Mesodermal cell (in vitro differentiated cells): ENCODE results near the gene OXCT1.
A peak's percentile ranks its signal among the peaks of the same experiment; 100 is the strongest.

ENCODE experiments used
- H3K27ac ChIP-seq: 2 replicates; pipeline ENCODE4 v1.7.0; 2013; ENCODE audit warnings: mild to moderate bottlenecking, low read depth, low read length, moderate library complexity; ENCODE audit not compliant: severe bottlenecking
- H3K36me3 ChIP-seq: 2 replicates; pipeline ENCODE4 v1.7.1; 2013; ENCODE audit warnings: mild to moderate bottlenecking, low read length, moderate library complexity; ENCODE audit not compliant: control insufficient read depth, insufficient read depth
- H3K4me1 ChIP-seq: one replicate; pipeline ENCODE4 v1.7.1; 2013; ENCODE audit warnings: mild to moderate bottlenecking, low read length; ENCODE audit not compliant: insufficient read depth, control insufficient read depth, poor library complexity, severe bottlenecking
- H3K4me3 ChIP-seq: 2 replicates; pipeline ENCODE4 v1.7.0; 2013; ENCODE audit warnings: low read length, control low read depth, mild to moderate bottlenecking; ENCODE audit not compliant: insufficient read depth, poor library complexity, severe bottlenecking; ENCODE audit errors: extremely low read depth
- H3K9me3 ChIP-seq: 2 replicates; pipeline ENCODE4 v1.7.1; 2013; ENCODE audit warnings: mild to moderate bottlenecking, low read length, moderate library complexity; ENCODE audit not compliant: control insufficient read depth
- WGBS, 2 experiments: methylation state at CpG; one replicate each; pipeline ENCODE4 v1.1.5; 2013; ENCODE audit warnings: missing lambda C conversion rate in 2 of 2; ENCODE audit not compliant: insufficient coverage in 2 of 2; 5-methylcytosine and 5-hydroxymethylcytosine counted together

Gene OXCT1

DNA sequence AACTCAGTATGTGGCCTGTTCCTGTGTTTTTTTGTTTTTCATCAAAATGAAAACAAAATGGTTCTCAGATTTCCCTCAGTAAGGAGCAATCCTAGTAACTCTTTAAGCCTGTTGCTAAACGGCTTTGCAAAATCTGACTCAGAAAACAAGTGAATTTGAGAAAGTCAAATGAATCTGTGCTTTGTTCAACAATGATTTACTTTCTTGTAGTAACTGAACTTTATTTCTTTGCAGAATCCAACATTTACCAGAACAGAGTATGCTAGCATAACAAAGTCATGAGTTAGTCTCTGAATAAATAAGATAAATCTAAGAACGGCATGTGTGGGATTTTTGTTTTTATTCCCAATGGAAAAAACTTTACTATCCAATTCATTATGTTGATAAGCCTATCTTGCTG lies 93.8 kb downstream of the OXCT1 start:
- Histone ChIP-seq H3K4me3 (no peak overlapping the region), H3K36me3 (no peaks in the 10 kb centered on the region), H3K4me1 (peaks cover 11% of the 10 kb centered on the region), H3K9me3 (no peaks in the 10 kb centered on the region), H3K27ac (no peak overlapping the region)
- WGBS, 2 experiments: 80 to 100% methylated on average over 1 of the region's 2 CpGs

DNA sequence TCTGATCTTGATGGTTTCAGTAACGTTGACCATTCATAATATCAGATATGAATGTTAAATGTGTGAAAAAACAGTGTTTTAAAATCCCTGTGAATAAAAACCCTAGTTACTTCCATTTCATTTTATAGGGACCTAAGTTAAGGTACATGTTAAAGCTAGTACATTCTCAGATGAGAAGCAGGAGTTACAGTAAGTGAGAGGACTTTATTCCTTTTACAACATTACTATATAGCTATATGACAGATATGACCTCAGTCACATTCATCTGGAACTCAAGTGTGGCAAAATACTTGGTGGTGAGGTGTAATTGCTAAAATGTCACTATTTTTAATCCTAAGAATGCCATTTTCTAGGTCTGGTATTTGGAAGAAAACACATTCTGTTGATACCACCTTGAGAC lies 96.4 kb downstream of the OXCT1 start:
- WGBS, 2 experiments: no CpG with 5 or more reads among the region's 1 CpG
- no peaks in the 10 kb centered on the region for H3K36me3 ChIP-seq

DNA sequence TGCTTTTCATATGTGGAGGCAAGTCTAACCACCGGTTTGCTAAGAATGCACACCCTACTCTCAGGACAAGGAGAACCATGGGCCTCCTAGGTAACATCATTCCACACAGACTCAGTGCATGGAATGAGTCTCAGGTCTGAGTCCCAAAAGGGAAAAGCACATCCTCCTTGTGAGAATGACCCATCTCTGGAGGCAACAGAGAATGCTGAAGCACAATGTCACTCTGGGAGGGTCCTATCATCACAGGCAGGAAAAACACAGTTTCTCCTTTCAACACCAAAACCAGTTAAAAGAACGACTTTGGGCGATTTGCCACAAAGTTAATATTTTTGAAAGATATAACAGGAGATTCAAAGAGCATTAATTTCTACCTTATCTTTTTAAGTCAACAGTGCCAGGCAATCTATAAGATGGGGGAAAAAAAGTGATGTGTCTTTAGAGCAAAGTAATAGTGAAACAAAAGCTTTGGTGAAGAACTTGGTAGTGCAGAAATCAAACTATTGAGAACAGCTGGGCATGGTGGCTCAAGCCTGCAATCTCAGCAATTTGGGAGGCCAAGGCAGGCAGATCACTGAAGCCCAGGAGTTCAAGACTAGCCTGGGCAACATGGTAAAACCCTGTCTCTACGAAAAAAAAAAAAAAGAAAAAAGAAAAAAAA lies 97.3 kb downstream of the OXCT1 start:
- H3K36me3 ChIP-seq: no peaks in the 10 kb centered on the region
- H3K27ac ChIP-seq: no peak overlapping the region
- H3K9me3 ChIP-seq: no peaks in the 10 kb centered on the region
- H3K4me3 ChIP-seq: no peak overlapping the region
- 100% methylated on average over 1 of the region's 4 CpGs; no CpG with 5 or more reads in 1 of the 2 experiments for WGBS, 2 experiments
- H3K4me1 ChIP-seq: peaks cover 11% of the 10 kb centered on the region

More for the DNA sequence above, 96.4 kb downstream of the OXCT1 start:
- Histone ChIP-seq H3K9me3 (no peaks in the 10 kb centered on the region), H3K4me1 (peaks cover 11% of the 10 kb centered on the region), H3K4me3 (no peak overlapping the region), H3K27ac (no peak overlapping the region)

DNA sequence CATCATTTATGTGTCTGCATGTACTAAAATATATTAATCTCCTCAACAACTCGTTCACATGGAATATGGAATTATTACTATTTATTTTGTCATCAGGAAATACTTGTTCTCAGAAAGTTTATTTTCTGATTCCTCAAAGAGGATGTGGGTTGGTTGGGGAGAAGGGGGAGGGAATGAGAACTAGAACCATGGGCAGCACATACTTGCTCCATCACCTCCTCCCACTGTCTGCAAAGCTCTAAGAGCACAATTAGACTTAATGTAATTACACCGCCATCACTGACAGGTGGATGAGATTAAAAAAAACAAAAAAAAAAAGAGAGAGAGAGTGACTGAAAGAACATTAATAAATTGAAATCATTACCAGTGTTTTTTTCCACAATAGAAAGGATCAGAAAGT lies 98.2 kb downstream of the OXCT1 start:
- Histone ChIP-seq H3K27ac (no peak overlapping the region), H3K4me3 (no peak overlapping the region), H3K4me1 (peaks cover 11% of the 10 kb centered on the region), H3K9me3 (no peaks in the 10 kb centered on the region), H3K36me3 (no peaks in the 10 kb centered on the region)
- WGBS, 2 experiments: no CpG with 5 or more reads among the region's 2 CpGs

DNA sequence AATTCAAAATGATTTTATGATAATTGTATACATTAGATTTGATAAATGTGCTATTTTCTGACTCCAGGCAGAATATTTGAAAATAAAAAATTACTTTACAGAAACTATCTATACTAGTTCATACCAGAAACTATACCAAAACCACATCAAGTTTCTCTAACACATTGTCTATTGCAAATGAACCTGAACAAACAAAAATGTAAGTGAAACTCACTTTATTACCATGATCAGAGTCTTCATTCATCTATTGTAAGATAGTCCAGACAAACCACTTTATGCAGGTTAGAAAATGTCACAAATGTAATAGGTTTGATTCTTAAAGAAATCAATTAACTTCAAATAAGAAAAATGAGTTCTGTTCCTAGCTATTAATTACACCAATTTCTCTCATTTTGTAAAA lies 99.4 kb downstream of the OXCT1 start:
- Histone ChIP-seq H3K36me3 (no peaks in the 10 kb centered on the region), H3K4me1 (peaks cover 3% of the 10 kb centered on the region), H3K27ac (no peak overlapping the region), H3K9me3 (no peaks in the 10 kb centered on the region), H3K4me3 (no peak overlapping the region)

DNA sequence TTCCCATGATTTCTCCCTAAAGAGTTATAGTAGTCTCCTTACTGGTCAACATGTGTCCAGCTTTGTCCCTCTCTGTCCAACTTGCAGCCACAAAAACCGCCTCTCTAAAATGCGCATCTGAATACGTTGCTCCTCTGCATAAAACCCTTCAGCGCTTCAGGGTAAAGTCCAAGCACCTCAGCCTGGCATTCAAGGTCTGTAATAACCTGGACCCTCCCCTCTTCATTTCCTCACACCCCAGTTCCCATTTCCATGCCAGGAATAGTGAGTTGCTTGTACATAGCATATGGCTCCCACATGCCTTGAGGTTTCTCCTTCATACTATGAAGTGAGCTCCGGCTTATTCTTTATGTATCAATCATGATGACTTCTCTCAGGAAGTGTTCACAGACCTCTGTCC lies 101.5 kb downstream of the OXCT1 start:
- Histone ChIP-seq H3K36me3 (no peaks in the 10 kb centered on the region), H3K9me3 (no peaks in the 10 kb centered on the region), H3K27ac (no peak overlapping the region), H3K4me1 (peaks cover 12% of the 10 kb centered on the region), H3K4me3 (no peak overlapping the region)
- WGBS, 2 experiments: 92 to 95% methylated on average over 2 to 5 of the region's 5 CpGs

DNA sequence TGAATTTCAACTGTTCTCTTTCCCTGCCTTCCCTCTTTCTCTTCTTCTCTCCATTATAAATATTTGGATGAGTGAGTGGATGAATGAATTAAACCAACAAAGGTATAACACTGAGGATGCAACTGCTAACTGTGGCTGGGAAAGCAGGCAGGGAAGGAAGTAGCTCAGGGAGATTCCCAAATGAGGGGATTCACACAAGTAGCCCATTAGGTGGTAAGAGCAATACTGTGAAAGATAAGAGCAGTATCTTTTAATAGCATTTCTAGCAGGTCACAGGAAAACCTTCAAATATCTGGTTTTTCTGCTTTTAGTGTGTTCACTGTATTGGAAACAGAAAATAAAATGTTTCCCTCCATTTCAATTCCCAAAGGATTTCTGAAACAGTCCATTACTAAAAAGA lies 105.6 kb downstream of the OXCT1 start:
- H3K27ac ChIP-seq: no peak overlapping the region
- peaks cover 4% of the 10 kb centered on the region for H3K36me3 ChIP-seq
- H3K4me3 ChIP-seq: no peak overlapping the region
- H3K9me3 ChIP-seq: no peaks in the 10 kb centered on the region
- H3K4me1 ChIP-seq: peaks cover 16% of the 10 kb centered on the region

DNA sequence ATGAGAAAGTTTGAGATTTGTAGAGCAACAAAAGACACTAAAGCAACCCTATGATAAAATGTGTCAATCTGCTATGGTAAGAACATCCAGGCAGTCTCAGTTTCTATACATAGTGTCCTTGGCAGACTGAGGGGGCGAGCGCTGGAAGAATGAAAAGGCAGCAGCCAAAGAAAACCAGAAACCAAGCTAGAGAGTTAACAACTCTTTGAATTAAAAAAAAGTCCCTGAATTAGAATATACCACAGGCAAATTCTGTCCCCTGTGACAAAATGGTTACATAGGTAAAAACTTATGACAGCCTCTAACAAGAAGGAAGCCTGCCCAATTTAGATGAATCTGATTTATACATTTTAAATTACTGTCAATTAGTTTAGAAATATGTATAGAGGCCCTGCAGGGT lies 106.7 kb downstream of the OXCT1 start:
- Histone ChIP-seq H3K9me3 (no peaks in the 10 kb centered on the region), H3K27ac (peak overlapping the region; percentile 51), H3K4me1 (peaks cover 16% of the 10 kb centered on the region), H3K36me3 (peaks cover 4% of the 10 kb centered on the region), H3K4me3 (no peak overlapping the region)
- no CpG with 5 or more reads among the region's 2 CpGs for WGBS, 2 experiments

DNA sequence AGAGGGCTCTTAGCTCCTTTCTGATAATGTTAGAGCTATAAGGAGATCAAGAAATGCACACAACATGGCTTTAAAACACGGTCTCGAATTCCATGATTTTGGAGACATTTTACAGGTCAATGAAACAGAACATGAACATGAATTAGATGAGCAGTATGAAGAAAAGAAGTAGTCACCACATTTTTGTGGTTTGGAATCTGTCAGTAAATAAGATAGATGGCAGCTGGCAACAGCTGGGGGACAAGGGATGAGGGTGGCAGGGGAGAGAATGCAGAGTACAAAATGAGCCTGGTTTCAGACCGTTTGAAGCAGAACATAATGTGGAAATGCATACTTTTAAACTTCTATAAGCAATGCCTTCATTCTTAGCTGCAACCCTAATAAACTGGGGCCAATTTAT lies 107.1 kb downstream of the OXCT1 start:
- Histone ChIP-seq H3K4me3 (no peak overlapping the region), H3K4me1 (peaks cover 16% of the 10 kb centered on the region), H3K27ac (peak overlapping the region; percentile 51), H3K36me3 (peaks cover 4% of the 10 kb centered on the region), H3K9me3 (no peaks in the 10 kb centered on the region)
- 78 to 89% methylated on average over 2 of the region's 3 CpGs for WGBS, 2 experiments

DNA sequence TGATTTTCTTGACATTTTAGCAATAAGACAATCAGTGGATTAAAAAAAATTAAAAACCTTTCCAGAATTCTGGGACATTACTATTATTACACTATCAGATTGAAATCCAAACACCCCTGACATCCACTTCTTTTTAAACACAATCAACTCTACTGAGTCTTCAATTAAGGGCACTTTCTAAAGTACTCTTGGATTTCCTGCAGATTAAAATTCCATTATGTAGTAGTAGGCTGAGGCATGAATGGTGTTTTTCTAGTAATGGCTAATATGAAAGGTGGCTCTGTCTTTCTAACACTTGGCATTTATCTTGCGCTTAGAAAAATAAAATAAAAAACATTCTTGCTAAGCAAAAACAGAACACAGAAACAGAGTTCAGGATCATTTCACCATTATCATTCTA lies 107.8 kb downstream of the OXCT1 start:
- H3K36me3 ChIP-seq: peaks cover 4% of the 10 kb centered on the region
- no peaks in the 10 kb centered on the region for H3K9me3 ChIP-seq
- H3K27ac ChIP-seq: peak overlapping the region; percentile 36
- WGBS, 2 experiments: 100% methylated on average over 1 of the region's 1 CpG; no CpG with 5 or more reads in 1 of the 2 experiments
- peaks cover 16% of the 10 kb centered on the region for H3K4me1 ChIP-seq
- H3K4me3 ChIP-seq: no peak overlapping the region

DNA sequence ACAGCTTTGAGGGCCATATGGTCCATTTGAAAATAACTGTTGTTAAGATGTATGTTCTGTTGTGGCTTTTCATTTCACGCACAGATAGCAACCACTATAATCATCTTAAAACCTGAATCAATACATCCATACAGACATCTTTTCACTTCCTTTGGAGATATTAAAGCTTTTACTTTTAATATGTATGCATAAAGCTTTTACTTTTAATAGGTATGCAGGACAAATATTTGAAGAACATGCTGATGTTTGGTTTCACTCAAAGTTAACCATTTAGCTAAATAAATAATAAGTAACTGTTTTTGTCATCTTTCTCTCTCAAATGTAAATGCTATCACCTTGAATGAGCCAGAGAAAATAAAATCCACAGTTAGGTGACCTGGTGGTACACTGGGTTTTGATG lies 108.6 kb downstream of the OXCT1 start:
- Histone ChIP-seq H3K9me3 (no peaks in the 10 kb centered on the region), H3K27ac (no peak overlapping the region), H3K36me3 (peaks cover 4% of the 10 kb centered on the region), H3K4me3 (no peak overlapping the region), H3K4me1 (peaks cover 16% of the 10 kb centered on the region)
- WGBS, 2 experiments: no CpG with 5 or more reads among the region's 1 CpG
